Small intestine (tissue), 7 donors: ENCODE results near the gene HGF. TPM values are rescaled to one million over a fixed set of nuclear protein-coding genes. Genes with fewer than 3 reads are reported as not detected.
A peak's percentile ranks its signal among the peaks of the same experiment; 100 is the strongest.

ENCODE experiments used
- DNase-seq, 2 donors: peaks; one replicate each; pipeline versions ENCODE4 v3.0.0 to v3.0.0-alpha.2; 2013
- FAIRE-seq: peaks from 2 replicates; lab custom pipeline; 2012; peaks lifted over from hg19 to GRCh38; lab: Jason Lieb, UNC
- H3K27ac ChIP-seq, 3 donors: one replicate each; pipeline ENCODE4 v1.5.1; 2013; ENCODE audit warnings: low read length in 2 of 3, mild to moderate bottlenecking in 2 of 3, control low read depth in 1 of 3, inconsistent platforms in 1 of 3, low read depth in 1 of 3, moderate library complexity in 1 of 3
- H3K27me3 ChIP-seq, 3 donors: one replicate each; pipeline ENCODE4 v1.6.1; 2013; ENCODE audit warnings: low read length in 3 of 3, inconsistent platforms in 1 of 3; ENCODE audit not compliant: control insufficient read depth in 3 of 3, insufficient read depth in 3 of 3
- H3K36me3 ChIP-seq, 3 donors: one replicate each; pipeline ENCODE4 v1.6.1; 2013; ENCODE audit warnings: low read length in 3 of 3, inconsistent platforms in 1 of 3, low read depth in 1 of 3, mild to moderate bottlenecking in 1 of 3, moderate library complexity in 1 of 3; ENCODE audit not compliant: control insufficient read depth in 3 of 3, insufficient read depth in 2 of 3
- H3K4me1 ChIP-seq, 3 donors: one replicate each; pipeline ENCODE4 v1.6.1; 2013; ENCODE audit warnings: low read length in 2 of 3, inconsistent platforms in 1 of 3, low read depth in 1 of 3, mild to moderate bottlenecking in 1 of 3, moderate library complexity in 1 of 3; ENCODE audit not compliant: control insufficient read depth in 3 of 3, insufficient read depth in 2 of 3
- H3K4me3 ChIP-seq, 3 donors: one replicate each; pipeline ENCODE4 v1.5.1; 2013; ENCODE audit warnings: low read length in 3 of 3, control low read depth in 1 of 3, inconsistent platforms in 1 of 3, low read depth in 1 of 3, mild to moderate bottlenecking in 1 of 3, moderate library complexity in 1 of 3
- H3K9me3 ChIP-seq, 2 donors: one replicate each; pipeline ENCODE4 v1.6.1; 2013; ENCODE audit warnings: low read depth in 1 of 2, low read length in 1 of 2; ENCODE audit not compliant: control insufficient read depth in 2 of 2, insufficient read depth in 1 of 2
- WGBS, 3 donors: extraction: QIAGEN DNeasy Blood & Tissue Kit; methylation state at CpG; one replicate each; pipeline ENCODE4 v1.1.7; 2013; 5-methylcytosine and 5-hydroxymethylcytosine counted together
- polyA plus RNA-seq, 4 donors: library from polyadenylated mRNA; stranded (reverse) in 3 of 4; unstranded in 1 of 4; fragments of 200-250 nt in 3 of 4; fragments of 120-200 nt in 1 of 4; gene quantifications; one replicate each; pipeline versions ENCODE4 v1.2.1 to v1.2.3, GENCODE V29; 2013
- donor health status: healthy with polysubstance abuse.
- donor health status: control.
- donor health status: control.
- donor health status: Bipolar disorder and iron deficiency.
- donor health status: healthy.

HGF gene
- polyA plus RNA-seq, 4 donors, result under 0.01 to 1.4 (median 1.2) TPM; not detected in 1

DNA sequence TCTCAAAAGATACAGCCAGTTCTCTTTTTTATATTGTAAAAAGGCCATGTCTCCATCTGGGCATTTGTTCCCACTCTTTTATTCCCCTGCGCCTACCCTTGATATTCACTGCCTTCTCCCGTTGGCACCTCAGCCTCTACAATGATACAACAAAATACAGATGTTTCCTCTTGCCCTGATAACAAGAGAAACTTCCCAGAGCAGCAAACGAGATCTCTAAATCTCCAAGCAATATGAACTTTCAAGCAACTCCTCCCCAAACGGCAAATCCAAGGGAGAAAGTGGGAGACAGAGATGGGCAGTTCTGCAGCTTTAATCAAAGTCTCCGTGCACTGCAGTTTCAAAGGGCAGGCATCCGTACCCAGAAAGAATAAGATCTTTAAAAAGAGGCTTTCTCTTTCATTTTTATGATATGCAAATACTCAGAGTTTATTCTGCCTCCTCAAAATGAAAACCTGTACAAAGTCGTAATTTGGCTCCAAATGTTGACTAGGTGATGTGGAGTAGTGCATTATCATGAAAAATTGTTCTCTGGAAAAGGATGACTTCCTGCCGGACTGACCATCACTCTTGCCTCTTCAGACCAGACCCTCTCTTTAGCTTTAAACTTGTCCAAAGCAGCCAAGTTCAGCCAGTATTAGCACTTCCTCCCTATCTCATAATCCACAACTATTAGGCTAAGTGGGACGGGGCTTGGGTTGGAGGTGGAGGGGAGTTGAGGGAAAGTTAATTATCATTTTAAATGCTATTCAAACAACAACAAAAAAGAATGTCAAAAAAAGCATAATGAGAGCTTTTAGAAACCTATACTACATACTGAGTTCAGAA lies 682 bp downstream of the HGF start:
- no peaks in the 10 kb centered on the region for H3K9me3 ChIP-seq
- FAIRE-seq (no peak), DNase-seq (no peak)
- no peaks in the 10 kb centered on the region for H3K4me1 ChIP-seq
- peak overlapping the region in 1 of 3 donors; percentile 14 for H3K4me3 ChIP-seq
- peaks cover 0 to 3% (median 0%) of the 10 kb centered on the region in 3 donors for H3K27me3 ChIP-seq
- peak overlapping the region in 1 of 3 donors; percentile 28 for H3K27ac ChIP-seq
- 25 to 42% (median 33%) methylated on average over 9 of the region's 9 CpGs for WGBS, 3 donors
- H3K36me3 ChIP-seq, result no peaks in the 10 kb centered on the region

DNA sequence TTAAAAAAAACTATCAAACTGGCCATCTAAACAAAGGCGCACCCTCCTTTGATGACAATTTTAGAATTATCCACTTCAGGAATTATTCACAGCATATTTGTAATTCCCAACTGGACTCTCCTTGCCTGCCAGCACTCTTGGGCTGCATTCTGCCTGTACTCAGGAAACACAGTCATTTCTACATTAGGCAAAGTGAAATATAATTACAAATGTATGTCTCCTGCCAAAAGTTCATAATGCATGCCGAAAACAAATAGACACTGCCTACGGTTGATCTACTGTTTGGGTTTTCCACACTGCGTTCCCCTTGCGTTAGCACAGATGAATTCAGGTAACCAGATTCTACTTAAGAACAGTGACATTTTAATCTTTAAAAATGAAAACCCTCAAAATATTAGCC lies 1.9 kb downstream of the HGF start:
- WGBS, 3 donors, result 75 to 89% (median 84%) methylated on average over 5 of the region's 5 CpGs
- FAIRE-seq, result no peak
- DNase-seq, result no peak
- Histone ChIP-seq H3K9me3 (no peaks in the 10 kb centered on the region), H3K4me1 (no peaks in the 10 kb centered on the region), H3K4me3 (no peak overlapping the region), H3K36me3 (no peaks in the 10 kb centered on the region), H3K27me3 (peaks cover 0 to 3% (median 0%) of the 10 kb centered on the region in 3 donors), H3K27ac (no peak overlapping the region)

DNA sequence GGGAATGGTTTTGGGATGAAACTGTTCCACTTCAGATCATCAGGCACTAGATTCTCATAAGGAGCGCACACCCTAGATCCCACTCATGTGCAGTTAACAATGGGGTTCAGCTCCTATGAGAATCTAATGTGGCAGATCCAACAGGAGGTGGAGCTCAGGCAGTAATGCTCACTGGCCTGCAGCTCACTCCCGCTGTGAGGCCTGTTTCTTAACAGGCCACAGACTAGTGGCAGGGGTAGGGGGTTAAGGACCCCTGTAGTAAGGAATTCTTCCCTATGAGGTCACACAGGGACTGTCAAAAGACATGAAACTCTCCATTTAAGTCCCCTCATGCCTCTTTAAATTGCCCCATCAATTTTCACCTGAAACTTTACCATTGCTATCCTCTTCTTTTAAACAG lies 8.0 kb downstream of the HGF start:
- H3K9me3 ChIP-seq, result no peaks in the 10 kb centered on the region
- DNase-seq (no peak), FAIRE-seq (no peak)
- H3K4me1 ChIP-seq, result no peaks in the 10 kb centered on the region
- H3K27ac ChIP-seq, result no peak overlapping the region
- no peaks in the 10 kb centered on the region for H3K27me3 ChIP-seq
- H3K4me3 ChIP-seq, result no peak overlapping the region
- no peaks in the 10 kb centered on the region for H3K36me3 ChIP-seq
- WGBS, 3 donors, result 82 to 91% (median 90%) methylated on average over 2 of the region's 2 CpGs

DNA sequence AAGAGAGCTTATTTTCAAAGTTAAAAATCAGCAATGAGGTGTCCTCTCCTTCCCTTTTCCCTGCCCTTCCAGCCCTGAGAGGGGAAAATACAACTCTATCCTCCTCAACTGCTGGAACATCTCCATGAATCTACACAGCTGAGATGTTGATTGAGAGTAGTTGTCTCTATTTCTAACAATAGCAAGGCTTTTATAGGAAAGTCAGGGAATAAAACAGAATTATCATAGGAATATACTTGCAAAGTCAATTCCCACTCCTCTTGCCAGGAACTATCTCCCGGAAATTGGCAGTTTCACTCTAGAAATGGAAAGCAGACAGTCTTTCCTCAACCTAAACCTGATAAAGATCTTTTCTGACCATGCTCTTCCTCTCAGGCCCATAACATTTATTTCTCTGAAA lies 8.8 kb downstream of the HGF start:
- Histone ChIP-seq H3K9me3 (no peaks in the 10 kb centered on the region), H3K27ac (no peak overlapping the region), H3K27me3 (no peaks in the 10 kb centered on the region), H3K4me1 (no peaks in the 10 kb centered on the region), H3K4me3 (no peak overlapping the region), H3K36me3 (no peaks in the 10 kb centered on the region)
- WGBS, 3 donors, result 75 to 88% (median 85%) methylated on average over 1 of the region's 1 CpG
- FAIRE-seq (no peak), DNase-seq (no peak)

DNA sequence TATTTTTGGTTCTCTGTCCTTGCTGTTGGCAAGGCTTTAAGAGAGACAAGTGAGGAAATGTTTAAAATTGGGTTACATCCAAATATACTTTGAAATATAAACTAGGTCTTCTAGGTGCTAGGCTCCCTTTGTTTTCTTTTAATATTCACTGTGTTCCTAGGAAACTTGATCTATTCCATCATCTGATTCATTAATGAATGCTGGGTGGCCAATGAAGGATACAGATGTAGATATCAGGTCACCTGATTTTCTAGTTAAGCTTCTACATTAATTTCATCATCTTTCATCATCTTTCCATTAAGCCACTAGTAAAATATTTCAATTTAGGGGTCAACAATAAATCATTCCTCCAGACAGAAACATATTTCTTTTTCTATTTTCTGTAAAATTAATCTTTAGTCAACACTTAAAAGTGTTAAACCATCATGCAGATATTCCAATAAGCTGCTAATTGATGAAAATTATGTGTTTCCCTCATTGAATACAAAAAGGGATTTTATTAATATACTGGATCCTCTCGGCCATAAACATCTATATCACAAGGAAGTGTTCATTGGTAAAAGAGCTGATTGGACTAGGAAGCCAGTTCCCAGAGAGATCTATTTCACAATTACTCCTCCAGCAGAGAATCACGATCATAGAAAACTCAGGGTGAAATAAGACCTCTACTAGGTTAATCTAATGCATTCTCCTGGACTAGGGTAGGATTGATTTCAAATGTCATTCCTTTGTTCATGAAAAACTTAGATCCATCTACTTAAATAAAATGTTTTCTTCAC lies 14.7 kb downstream of the HGF start:
- Histone ChIP-seq H3K9me3 (no peaks in the 10 kb centered on the region), H3K36me3 (no peaks in the 10 kb centered on the region), H3K4me3 (no peak overlapping the region), H3K27ac (no peak overlapping the region), H3K27me3 (no peaks in the 10 kb centered on the region), H3K4me1 (no peaks in the 10 kb centered on the region)
- no peak for DNase-seq
- WGBS, 3 donors, result 59 to 88% (median 67%) methylated on average over 2 of the region's 2 CpGs
- FAIRE-seq, result no peak

DNA sequence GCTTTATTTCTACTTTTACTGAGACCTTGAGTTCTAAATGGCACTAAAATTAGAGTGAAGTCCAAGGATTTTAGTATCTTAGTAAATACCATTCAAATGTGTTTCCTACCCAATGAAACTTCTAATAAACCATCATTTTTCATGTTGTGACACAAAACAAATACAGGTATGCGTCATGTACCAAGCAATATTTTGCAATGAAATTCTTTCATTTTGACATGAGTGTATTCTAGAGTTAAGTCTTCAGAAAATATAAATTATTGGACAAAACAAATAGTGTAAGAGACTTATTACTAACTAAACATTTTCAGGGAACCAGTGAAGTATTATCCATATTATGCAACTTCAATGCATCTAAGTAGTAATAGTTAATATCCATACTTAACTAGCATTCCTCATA lies 16.5 kb downstream of the HGF start:
- Histone ChIP-seq H3K4me1 (no peaks in the 10 kb centered on the region), H3K4me3 (no peak overlapping the region), H3K27me3 (no peaks in the 10 kb centered on the region), H3K9me3 (no peaks in the 10 kb centered on the region), H3K36me3 (no peaks in the 10 kb centered on the region), H3K27ac (no peak overlapping the region)
- WGBS, 3 donors, result 72 to 92% (median 89%) methylated on average over 1 of the region's 1 CpG
- FAIRE-seq (no peak), DNase-seq (no peak)

DNA sequence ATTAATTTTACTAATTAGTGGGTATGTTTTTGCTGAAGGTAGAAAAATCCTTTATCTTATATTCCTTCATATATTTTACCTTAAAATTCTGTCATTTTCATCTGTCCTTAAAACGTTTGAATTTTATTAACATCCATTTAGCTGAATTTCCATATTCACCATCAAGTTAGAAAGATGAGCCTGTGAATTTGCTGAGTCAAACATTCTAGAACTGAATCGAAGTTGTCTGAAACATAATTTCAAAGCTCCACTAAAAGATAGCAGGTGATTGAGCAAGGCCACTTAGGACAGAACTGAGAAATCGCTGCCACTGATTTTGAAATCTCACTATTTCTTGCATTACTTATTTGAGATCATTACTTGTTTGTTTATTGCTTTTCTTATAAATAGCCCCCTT lies 17.5 kb downstream of the HGF start:
- H3K9me3 ChIP-seq, result no peaks in the 10 kb centered on the region
- no peaks in the 10 kb centered on the region for H3K27me3 ChIP-seq
- no peaks in the 10 kb centered on the region for H3K36me3 ChIP-seq
- DNase-seq (no peak), FAIRE-seq (no peak)
- WGBS, 3 donors, result 54 to 80% (median 68%) methylated on average over 3 of the region's 3 CpGs
- H3K4me1 ChIP-seq, result no peaks in the 10 kb centered on the region
- H3K4me3 ChIP-seq, result no peak overlapping the region
- no peak overlapping the region for H3K27ac ChIP-seq

DNA sequence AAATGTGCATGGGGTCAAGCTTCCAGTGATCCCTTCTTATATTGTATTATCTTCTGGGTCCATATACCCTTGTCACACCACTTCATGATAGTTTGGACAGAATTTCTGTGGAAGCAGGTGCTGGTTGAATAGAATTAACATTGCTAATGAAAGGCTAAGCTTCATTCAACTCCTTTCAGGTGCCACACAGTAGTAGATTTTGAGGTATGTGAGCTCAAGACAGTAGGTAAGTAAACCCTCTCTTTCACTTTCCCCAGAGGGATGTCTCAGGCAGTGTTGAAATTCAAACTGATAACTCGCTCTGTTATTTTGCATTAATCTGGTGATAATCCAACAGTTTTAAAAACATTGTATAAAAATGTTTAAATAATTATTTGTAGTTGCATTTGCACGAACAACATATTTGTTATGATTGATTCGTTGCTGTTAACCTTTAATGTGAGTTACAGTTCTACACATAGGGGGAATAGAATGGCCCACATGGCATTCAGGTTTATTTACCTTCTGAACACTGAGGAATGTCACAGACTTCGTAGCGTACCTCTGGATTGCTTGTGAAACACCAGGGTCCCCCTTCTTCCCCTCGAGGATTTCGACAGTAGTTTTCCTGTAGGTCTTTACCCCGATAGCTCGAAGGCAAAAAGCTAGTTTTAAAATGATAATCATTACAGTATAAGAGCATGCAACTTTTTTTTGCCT lies 18.1 kb downstream of the HGF start:
- H3K27ac ChIP-seq, result no peak overlapping the region
- WGBS, 3 donors, result 71 to 78% (median 74%) methylated on average over 9 of the region's 9 CpGs
- no peak for FAIRE-seq

More for the DNA sequence above, 18.1 kb downstream of the HGF start:
- H3K36me3 ChIP-seq, result no peaks in the 10 kb centered on the region
- H3K27me3 ChIP-seq, result no peaks in the 10 kb centered on the region
- no peaks in the 10 kb centered on the region for H3K4me1 ChIP-seq
- no peaks in the 10 kb centered on the region for H3K9me3 ChIP-seq
- DNase-seq, result no peak
- H3K4me3 ChIP-seq, result no peak overlapping the region
